ENCODE results near the gene MPRIP.
A peak's percentile ranks its signal among the peaks of the same experiment; 100 is the strongest.

MPRIP gene

GRCh38 chr17:17144916-17145665 lies 102.8 kb downstream of the MPRIP start:
- no peak overlapping the region for H3K27ac ChIP-seq (ENCODE audit: extremely low read depth, low read depth, low read length)
- TF ChIP-seq ZNF776 (tag by site-specific recombination; IDR thresholded peaks at IDR 0.05; ENCODE audit: borderline replicate concordance): no peak
- no peak for TF ChIP-seq ZNF677 (tag by site-specific recombination; IDR thresholded peaks at IDR 0.05)
- no peak for TF ChIP-seq ZFHX2 (tag by site-specific recombination; conservative IDR thresholded peaks at IDR 0.05)
- TF ChIP-seq ZBTB26 (tag by site-specific recombination; optimal IDR thresholded peaks at IDR 0.05): no peak
- TF ChIP-seq HOXA7 (CRISPR knock-in tag; IDR thresholded peaks at IDR 0.05; ENCODE audit: borderline replicate concordance): no peak
- H3K36me3 ChIP-seq (ENCODE audit: control insufficient read depth in 2 of 2, insufficient read depth in 1 of 2, low read length in 2 of 2): peaks cover 16 to 94% of the 10 kb centered on the region in 2 experiments
- no peak overlapping the region for H3K4me3 ChIP-seq (ENCODE audit: low read depth, low read length)
- H3K9me3 ChIP-seq (ENCODE audit: control insufficient read depth, insufficient read depth, low read depth, low read length): no peaks in the 10 kb centered on the region
- ChIA-PET CTCF (interaction anchor here (0.6 to 1.5 kb wide), 7 partner anchors 12 to 189 kb away, joined by 3 to 5 read pairs (median 3); no protein-coding TSS in a partner anchor), POLR2A (no interaction called here)
- H3K4me1 ChIP-seq (ENCODE audit: control insufficient read depth, insufficient read depth, low read length): no peaks in the 10 kb centered on the region

GRCh38 chr17:17146786-17147406 lies 104.6 kb downstream of the MPRIP start:
- Histone ChIP-seq H3K27ac (ENCODE audit: extremely low read depth, low read depth, low read length) (no peak overlapping the region), H3K4me3 (ENCODE audit: low read depth, low read length) (no peak overlapping the region), H3K4me1 (ENCODE audit: control insufficient read depth, insufficient read depth, low read length) (no peaks in the 10 kb centered on the region), H3K9me3 (ENCODE audit: control insufficient read depth, insufficient read depth, low read depth, low read length) (no peaks in the 10 kb centered on the region), H3K36me3 (ENCODE audit: control insufficient read depth in 2 of 2, insufficient read depth in 1 of 2, low read length in 2 of 2) (peaks cover 26 to 94% of the 10 kb centered on the region in 2 experiments)
- CTCF ChIA-PET: interaction anchor here (0.6 kb wide), 1 partner anchor 177 kb away, joined by 3 read pairs; no protein-coding TSS in a partner anchor
- TF ChIP-seq ZNF391 (tag by site-specific recombination; IDR thresholded peaks at IDR 0.05; ENCODE audit: borderline replicate concordance, low read depth): no peak
- TF ChIP-seq CTCF (tag by site-specific recombination; IDR thresholded peaks at IDR 0.05): peak; percentile 56
- POLR2A ChIA-PET: no interaction called here

GRCh38 chr17:17147821-17148220 lies 105.6 kb downstream of the MPRIP start:
- ChIA-PET POLR2A (no interaction called here), CTCF (interaction anchor here (0.9 kb wide), 1 partner anchor 155 kb away, joined by 3 read pairs; no protein-coding TSS in a partner anchor)
- no peak overlapping the region for H3K4me3 ChIP-seq (ENCODE audit: low read depth, low read length)
- peaks cover 26 to 94% of the 10 kb centered on the region in 2 experiments for H3K36me3 ChIP-seq (ENCODE audit: control insufficient read depth in 2 of 2, insufficient read depth in 1 of 2, low read length in 2 of 2)
- H3K9me3 ChIP-seq (ENCODE audit: control insufficient read depth, insufficient read depth, low read depth, low read length): no peaks in the 10 kb centered on the region
- no peak overlapping the region for H3K27ac ChIP-seq (ENCODE audit: extremely low read depth, low read depth, low read length)
- H3K4me1 ChIP-seq (ENCODE audit: control insufficient read depth, insufficient read depth, low read length): no peaks in the 10 kb centered on the region
- TF ChIP-seq ZNF433 (tag by site-specific recombination; IDR thresholded peaks at IDR 0.05; ENCODE audit: low read depth) (no peak), EGR2 (tag by site-specific recombination; IDR thresholded peaks at IDR 0.05; ENCODE audit: low read depth) (peak; percentile 28; the same call in 1 of the 2 replicates), ZFHX2 (tag by site-specific recombination; conservative IDR thresholded peaks at IDR 0.05) (peak; percentile 25; the same call in 1 of the 2 replicates), ZNF704 (tag by site-specific recombination; IDR thresholded peaks at IDR 0.05) (no peak), ZNF549 (tag by site-specific recombination; IDR thresholded peaks at IDR 0.05) (no peak), ZBTB10 (tag by site-specific recombination; IDR thresholded peaks at IDR 0.05) (no peak)
